Eye (tissue), 1 donor: Measurements from ENCODE around the gene SLC29A2.
A peak's percentile ranks its signal among the peaks of the same experiment; 100 is the strongest.
"Not testable (repeated sequence)": the region's sequence is repeated elsewhere in the genome, so short reads cannot be mapped to it uniquely, and the experiment has no call there.

Experiments used
- DNase-seq: peaks from one replicate; pipeline ENCODE4 v3.0.0-alpha.2; 2015

SLC29A2 gene

DNA sequence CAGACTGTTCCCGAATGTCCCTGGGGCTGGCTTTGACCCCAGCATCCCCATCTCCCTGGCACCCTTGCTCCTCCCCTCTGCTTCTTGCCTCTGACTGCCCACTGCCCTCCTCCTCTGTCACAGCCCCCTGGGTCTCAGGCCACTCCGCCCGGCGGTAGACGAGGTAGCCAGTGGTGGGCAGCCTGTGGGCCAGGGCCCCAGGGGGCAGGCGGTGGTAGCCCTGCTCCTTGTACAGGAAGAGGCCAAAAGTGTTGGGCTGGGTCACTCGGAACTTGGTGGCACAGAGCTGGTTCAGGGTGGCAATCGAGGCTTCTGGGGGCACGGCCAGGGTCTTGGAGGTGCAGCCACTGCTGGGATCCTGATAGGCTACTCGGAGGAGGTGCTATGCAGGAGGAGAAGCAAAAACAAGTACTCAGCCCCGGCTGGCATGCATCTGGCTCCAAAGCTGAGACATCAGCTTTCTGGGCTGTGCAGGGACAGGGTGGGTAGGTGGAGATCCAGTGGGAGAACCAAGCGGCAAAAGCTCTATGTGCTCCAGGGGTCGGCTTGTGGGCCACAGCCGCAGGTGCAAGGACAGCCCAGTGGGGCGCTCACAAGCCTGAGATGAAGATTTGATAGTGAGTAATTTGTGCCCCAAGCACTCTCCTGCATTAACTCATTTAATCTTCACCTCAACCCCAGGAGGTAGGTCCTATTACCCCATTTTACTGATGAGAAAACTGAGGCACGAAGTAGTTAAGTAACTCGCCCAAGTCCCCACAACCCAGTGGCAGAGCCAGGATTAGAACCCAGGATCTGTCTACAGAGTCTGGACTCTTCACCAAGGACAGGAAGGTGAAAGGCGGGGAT lies 39.0 kb downstream of the SLC29A2 start:
- DNase-seq = no peak

GRCh38 chr11:66331542-66332370 lies 39.8 kb downstream of the SLC29A2 start:
- no peak for DNase-seq

DNA sequence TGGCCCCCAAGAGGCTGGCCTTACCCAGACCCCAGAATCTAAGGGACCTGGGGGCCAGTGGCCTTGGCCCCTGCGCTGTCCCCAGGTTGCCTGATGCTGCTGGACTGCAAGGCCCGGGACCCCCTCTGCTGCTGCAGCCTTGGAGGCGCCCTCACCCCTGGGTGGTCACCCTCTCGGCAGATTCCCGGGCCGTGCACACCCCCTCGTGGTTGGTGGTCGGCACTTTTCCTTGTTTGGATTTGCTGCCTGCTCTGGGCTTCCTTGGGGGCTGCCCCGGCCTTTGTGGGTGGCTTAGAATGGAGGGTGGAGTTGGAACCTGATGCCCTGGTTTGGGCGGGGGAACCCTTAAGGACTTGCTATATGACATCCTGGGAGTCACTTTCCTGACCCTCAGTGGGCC lies 40.6 kb downstream of the SLC29A2 start:
- no peak for DNase-seq

DNA sequence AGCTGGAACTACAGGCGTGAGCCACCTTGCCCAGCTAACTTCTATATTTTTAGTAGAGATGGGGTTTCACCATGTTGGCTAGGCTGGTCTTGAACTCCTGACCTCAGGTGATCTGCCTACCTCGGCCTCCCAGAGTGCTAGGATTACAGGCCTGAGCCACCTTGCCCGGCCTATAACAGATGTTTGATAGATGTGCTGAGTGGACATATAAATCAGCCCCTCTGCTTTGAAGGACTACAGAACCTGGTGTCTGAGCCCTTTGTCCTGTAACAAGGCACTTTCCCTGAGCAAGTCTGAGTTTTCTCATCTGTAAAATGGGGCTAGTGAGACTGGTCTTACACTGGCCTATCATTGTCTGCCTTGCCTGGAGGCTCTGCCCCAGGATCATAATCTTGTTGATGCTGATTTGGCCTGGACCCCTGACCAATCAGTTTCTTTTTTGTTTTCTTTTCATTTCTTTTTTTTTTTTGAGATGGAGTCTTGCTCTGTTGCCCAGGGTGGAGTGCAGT lies 42.3 kb downstream of the SLC29A2 start:
- DNase-seq = no peak

DNA sequence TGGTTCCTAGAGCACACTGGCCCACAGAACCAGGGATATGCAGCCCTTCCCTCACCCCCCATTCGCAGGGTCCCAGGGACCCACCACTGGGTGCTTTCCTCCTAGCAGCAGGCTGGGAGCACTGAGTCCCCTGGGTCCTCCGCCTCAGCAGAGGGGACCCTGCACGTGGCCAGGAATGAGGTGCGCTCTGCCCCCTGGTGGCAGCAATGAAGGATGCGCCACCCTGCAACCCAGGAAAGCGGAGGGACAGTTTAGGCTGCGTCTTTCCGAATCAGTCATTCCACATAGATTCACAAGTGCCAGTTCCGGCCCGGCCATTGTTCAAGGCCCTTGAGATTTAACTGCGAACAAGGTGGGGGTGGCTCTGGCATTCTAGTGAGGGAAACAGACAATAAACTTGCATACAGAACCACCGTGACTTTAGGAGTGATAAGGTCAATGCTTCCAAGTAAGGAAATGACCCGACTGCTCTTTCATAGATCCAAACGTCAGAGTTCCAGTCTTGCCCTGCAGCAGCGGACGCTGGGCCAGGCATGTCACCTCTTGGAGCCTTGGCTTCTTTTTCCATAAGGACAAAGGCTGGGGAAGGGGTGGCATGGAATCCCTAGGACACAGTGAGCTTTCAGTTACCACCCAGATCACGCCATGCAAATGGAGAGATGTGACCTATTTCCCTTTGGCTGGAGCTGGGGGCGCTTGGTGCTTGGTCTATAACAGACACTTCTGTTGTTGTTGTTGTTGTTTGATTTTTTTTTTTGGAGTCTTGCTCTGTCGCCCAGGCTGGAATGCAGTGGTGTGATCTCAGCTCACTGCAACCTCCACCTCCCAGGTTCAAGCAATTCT lies 43.0 kb downstream of the SLC29A2 start:
- peak; percentile 94 for DNase-seq

DNA sequence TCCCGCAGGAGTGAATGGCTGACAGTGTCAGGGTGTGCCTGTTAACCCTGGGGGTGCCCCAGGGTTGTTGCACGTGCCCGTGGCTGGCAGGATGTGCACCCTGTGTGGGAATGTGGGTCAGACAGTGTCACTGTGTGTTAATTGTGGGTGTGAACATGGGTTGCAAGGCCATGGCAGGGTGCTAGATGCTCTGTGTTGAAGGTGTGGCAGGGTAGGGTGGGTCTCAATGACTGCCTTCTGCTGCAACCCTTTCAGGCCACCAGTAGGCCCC lies 43.6 kb downstream of the SLC29A2 start:
- DNase-seq = no peak

- DNase-seq = peak; percentile 40
These were observed 44.2 kb downstream of the SLC29A2 start for GRCh38 chr11:66327171-66328030.

DNA sequence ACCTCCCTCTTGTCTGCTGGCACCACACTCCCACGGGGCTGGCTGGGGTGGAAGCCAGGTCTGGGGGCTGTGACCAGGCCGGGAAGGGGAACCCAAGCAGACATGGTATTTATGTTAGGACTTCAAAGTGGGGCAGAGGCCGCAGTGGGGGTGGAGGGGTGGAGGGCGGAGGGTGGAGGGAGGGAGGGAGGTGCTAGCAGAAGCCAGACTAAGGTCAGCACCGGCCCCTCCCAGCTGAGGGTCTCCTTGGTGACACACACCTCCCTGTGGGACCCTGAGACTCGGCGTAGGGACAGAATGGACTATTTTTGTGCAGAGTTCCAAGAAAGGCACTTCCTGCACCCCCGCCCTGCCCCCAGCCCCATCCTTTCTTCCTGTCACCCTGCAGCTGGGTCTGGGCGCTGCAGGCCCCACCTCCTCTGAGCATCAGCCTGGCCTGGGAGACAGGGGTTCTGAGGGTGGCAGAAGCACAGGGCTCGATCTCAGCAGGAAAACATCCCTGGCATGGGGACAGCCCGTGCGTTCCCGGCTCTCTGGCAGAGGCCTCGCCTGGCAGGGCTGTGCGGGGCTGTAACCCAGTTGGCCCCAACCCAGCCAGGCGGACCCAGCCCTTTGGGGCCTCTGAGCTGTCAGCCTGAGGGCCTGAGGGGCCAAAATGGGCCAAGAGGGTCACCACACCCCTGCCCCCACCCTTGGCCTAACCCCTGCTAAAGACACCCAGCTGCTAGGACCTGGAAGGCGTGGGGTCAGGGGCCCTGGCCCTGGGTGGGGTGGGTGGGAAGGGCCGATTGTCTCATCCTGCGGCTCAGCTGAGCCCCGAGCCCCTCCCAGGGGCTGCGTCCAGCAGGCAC lies 45.1 kb downstream of the SLC29A2 start:
- peak; percentile 62 for DNase-seq

GRCh38 chr11:66325263-66325671 lies 46.3 kb downstream of the SLC29A2 start:
- peak; percentile 22 for DNase-seq

DNA sequence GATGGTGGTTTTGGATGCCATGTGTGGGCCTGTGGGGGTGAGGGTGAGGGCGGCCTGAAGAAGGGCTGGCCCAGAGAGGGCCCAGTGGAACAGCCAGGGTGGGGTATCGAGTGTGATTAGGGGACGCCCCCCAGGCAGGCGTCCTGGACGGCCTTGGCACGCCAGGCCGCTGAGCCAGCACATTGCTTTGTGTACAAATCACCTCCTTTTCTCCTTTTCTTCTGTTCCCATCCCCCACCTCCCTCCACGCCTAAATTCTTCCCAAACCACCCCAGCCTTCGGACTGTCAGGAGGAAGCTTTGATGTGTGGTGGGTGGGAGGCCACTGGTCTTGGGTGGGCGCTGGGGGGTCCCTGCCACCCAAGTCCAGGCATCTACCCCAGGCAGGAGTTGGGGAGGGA lies 46.9 kb downstream of the SLC29A2 start:
- peak; percentile 28 for DNase-seq

DNA sequence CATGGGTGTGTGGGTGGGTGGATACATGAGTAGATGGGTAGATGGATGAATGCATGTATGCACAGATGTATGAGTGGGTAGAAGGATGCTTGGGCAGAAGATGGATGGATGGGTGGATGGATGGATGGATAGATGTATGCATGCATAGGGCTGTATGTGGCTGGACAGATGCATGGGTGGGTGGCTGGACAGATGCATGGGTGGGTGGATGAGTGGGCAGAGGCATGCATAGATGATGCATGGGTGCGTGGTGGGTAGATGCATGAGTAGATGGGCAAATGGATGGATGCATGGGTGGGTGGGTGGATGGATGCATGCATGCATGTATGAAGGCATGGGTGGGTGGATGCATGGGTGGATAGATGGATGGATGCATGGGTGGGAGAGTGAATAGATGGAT lies 47.9 kb downstream of the SLC29A2 start:
- no peak for DNase-seq

- DNase-seq = no peak
These were observed 48.7 kb downstream of the SLC29A2 start for GRCh38 chr11:66322732-66323427.

DNA sequence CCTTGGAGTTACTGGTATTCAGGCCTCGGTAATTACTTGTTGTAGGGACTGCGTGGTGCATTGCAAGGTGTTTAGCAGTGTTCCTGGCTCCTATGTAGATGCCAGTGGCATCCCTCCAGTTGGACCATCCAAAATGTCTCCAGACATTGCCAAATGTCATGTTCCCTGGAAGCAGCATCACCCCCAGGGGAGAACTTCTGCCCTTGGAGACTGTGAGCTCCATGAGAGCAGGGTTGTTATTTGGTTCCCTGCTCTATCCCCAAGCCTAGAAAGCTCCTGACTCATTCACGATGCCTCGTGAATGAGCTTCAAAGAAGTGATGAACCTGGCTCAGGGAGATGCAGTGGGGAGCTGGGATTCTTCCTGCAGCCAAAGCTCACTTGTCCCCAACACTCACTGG lies 50.0 kb downstream of the SLC29A2 start:
- DNase-seq = no peak

DNA sequence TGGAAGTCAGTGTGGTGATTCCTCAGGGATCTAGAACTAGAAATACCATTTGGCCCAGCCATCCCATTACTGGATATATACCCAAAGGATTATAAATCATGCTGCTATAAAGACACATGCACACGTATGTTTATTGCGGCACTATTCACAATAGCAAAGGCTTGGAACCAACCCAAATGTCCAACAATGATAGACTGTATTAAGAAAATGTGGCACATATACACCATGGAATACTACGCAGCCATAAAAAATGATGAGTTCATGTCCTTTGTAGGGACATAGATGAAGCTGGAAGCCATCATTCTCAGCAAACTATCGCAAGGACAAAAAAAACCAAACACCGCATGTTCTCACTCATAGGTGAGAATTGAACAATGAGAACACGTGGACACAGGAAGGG lies 50.8 kb downstream of the SLC29A2 start:
- not testable (repeated sequence) for DNase-seq

- not testable (repeated sequence) for DNase-seq
These were observed 51.3 kb downstream of the SLC29A2 start for GRCh38 chr11:66320289-66320688.

DNA sequence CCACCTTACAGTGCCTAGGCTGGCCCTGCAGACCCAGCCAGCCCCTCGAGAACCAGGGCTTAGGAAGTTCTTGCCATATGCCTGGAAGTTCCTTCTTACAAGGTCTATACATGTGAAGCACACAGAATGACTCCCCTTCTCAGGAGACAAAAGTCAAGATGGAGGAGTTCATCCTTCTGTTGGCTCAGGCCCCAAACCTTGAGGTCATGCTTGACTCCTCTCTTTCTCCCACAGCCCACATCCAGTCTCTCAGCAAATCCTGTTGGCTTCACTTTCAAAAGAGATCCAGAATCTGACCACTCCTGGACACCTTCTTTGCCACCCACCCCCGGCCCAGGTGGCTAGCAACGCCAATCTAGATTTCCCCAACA lies 53.0 kb downstream of the SLC29A2 start:
- DNase-seq = peak; percentile 13

GRCh38 chr11:66317723-66318599 lies 53.6 kb downstream of the SLC29A2 start:
- DNase-seq = peak; percentile 68

DNA sequence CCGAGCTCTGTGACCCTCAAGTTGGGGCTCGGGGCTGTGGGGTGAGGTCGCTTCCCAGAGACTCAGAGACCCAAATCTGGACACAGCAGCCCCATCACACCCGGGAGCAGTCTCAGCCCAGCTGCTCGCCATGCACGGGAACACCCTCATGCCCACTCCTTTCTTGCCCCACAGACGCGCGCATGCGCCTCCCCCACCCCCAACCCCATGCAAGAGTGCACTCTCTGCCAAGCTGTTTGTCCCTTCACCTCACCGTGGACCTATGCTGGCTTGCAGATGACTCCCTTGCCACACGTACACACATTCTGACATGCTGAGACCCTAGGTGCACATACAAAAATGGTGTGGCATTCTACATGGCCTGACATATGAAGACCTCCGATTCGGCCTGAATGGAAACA lies 54.2 kb downstream of the SLC29A2 start:
- peak; percentile 78 for DNase-seq

DNA sequence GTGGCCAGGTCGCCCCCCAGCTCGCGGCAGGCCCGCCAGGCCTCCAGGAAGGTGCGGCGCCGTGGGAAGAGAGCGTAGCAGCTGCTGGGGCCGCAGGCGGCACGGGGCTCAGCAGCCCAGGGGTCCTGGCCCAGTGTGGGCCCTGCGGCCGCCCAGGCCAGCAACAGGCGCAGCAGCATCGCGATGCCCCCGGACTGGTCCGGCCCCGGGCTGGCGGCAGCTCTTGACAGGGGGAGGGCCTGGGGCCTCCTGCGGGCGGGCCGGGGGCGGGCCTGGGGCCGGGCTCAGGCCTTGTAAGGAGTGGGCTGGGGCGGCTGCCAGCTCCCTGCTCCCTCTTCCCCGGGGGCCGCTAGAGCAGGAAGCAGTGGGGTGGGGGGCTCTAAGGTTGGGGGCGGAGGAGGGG lies 54.7 kb downstream of the SLC29A2 start, which contains the start of gene CD248:
Gene CD248, minus strand, starts transcription at position 196 of the 403 bp plus-strand sequence. Its CDS starts 17 bp downstream, at position 179.
- DNase-seq = peak; percentile 75
